HS-27A (cell line): ENCODE results near the gene GTF2IRD1.
"Not testable (repeated sequence)": the region's sequence is repeated elsewhere in the genome, so short reads cannot be mapped to it uniquely, and the experiment has no call there.

Experiments used
- DNase-seq: peaks from one replicate; pipeline ENCODE4 v3.0.0-alpha.2; 2012; ENCODE audit warnings: low read depth, missing footprints

GTF2IRD1 gene

DNA sequence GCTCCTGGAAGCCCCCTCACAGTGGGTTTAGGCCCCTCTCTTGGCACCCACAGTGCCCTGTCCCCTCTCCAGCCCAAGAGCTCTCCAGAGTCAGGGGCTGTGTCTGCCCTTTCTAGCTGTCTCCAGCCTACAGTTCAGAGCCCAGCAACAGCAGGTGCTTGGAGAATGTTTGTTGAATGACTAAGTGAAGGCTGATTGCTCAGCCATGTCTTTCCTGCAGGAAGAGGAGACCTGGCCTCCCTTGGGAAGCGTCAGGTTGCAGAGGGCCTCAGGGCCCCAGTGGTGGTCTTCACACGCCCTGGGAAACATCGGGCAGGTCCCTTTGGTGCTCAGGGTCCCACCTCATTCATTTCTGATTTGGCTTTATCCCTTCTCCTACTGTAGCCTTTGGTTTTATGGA lies 62.5 kb downstream of the GTF2IRD1 start:
- DNase-seq = no peak

DNA sequence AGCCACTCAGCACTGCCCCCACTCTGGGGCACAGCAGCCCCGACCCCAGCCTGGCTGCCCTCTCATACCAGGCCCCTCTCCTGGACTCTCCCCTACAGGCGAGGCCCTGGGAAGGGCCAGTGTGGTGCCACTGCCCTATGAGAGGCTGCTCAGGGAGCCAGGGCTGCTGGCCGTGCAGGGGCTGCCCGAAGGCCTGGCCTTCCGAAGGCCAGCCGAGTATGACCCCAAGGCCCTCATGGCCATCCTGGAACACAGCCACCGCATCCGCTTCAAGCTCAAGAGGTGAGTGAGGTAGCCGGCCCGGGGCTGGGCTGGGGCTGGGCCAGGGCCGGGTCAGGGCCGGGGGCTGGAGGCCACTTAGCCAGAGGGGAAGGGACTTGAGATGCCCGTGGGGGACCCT lies 64.3 kb downstream of the GTF2IRD1 start:
- DNase-seq = no peak

DNA sequence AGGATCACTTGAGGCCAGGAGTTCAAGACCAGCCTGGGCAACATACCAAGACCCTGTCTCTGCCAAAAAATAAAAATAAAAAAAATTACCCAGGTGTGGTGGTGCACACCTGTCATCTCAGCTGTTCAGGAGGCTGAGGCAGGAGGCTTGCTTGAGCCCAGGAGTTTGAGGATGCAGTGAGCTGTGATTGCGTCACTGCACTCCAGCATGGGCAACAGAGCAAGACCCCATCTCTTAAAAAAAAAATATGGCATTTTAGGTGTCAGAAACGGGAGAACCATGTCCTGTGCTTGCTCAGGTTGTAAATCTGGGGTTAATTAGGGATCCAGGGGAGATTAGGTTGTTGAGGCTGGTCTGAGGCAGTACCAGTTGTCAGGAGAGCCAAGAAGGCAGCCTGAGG lies 64.9 kb downstream of the GTF2IRD1 start:
- no peak for DNase-seq

DNA sequence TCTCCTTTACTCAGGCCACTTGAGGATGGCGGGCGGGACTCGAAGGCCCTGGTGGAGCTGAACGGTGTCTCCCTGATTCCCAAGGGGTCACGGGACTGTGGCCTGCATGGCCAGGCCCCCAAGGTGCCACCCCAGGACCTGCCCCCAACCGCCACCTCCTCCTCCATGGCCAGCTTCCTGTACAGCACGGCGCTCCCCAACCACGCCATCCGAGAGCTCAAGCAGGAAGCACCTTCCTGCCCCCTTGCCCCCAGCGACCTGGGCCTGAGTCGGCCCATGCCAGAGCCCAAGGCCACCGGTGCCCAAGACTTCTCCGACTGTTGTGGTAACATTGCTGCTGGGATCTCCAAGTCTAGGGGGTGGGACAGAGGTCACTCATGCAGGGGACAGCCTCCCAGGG lies 65.7 kb downstream of the GTF2IRD1 start:
- no peak for DNase-seq

DNA sequence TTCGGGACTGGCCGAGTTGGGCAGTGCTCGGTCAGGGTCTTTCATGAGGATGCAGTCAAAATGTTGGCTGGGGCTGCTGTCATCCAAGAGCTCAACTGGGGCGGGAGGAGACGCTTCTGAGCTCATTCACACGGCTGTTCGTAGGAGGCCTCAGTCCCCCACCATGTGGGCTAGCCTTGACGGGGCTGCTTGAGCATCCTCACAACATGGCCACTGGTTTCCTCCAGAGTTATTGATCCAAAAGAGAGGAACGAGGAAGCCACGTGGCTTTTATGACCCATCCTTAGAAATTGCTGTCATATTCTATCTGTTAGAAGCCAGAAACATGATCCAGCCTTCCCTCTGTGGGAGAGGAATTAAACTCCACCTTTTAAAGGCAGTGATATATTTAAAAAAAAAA lies 68.1 kb downstream of the GTF2IRD1 start:
- DNase-seq = no peak

DNA sequence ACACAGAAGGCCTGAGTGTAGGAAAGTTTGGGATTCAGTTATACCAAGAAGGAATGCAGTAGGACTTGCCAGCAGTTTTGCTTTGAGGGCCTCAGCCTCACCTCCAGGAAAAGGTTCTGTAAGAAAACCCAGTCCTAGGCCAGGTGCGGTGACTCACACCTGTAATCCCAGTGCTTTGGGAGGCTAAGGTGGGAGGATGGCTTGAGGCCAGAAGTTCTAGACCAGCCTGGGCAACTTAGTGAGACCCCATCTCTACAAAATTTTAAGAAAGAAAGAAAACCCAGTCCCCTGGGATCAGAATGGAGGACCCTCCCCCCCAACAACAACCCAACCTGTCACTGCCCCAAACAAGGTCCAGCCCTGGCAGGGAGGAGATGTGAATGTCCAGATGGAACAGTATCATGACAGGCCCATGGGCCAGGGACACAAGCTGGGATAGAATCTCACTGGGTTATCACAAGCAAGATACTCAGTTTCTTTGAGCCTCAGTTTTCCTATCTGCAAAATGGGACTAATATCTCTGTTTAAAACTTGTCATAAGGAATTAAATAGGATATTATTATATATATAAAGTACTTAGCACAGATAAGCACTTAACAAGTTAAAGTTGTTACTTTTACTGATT lies 68.7 kb downstream of the GTF2IRD1 start:
- DNase-seq = no peak

DNA sequence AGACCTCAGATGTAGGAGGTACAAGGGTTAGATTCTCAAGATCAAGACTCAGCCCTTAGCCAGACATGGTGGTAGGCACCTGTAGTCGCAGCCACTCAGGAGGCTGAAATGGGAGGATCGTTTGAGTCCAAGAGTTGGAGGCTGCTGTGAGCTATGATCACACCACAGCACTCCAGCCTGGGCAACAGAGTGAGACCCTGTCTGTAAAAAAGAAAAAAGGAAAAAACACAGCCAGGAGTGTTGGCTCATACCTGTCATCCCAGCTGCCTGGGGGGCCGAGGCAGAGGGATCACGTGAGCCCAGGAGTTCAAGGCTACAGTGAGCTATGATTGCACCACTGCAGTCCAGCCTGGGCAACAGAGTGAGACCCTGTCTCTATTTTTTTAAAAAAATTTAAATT lies 69.3 kb downstream of the GTF2IRD1 start:
- no peak for DNase-seq

DNA sequence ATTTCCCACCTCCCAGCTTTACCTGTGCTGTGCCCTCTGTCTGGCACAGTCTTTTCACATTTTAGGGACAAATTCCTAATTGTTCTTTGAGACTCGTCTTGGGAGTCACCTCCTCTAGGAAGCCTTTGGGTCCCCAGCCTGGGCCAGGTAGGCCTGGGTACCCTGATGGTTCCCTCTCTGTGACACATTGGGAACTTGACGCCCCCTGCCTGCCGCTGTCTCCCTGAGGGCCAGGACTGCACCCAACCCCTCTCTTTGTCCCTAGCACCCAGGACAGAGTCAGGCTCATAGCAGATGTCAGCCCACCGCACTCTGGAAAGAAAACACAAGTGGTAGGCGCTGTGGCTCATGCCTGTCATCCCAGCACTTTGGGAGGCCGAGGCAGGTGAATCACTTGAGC lies 71.4 kb downstream of the GTF2IRD1 start:
- no peak for DNase-seq

DNA sequence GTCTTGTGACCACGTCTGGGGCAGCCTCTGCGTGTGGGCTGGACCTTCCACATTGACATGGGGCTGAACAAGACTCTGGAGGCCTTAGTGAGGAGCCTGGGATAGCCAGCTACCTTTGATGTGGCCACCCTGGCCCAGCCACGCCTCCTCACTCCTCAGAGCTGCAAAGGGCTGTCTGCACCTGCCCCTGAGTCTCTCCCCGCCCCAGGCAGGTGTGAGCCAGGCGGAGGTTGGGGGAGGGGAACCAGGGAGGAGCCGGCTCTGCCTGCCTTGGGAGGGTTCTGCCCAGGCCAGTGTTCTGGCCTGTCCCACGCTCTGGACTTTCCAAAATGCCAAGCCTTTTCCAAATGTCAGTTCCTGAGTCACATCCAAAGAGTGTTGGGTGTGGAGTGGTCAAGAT lies 72.2 kb downstream of the GTF2IRD1 start:
- no peak for DNase-seq

DNA sequence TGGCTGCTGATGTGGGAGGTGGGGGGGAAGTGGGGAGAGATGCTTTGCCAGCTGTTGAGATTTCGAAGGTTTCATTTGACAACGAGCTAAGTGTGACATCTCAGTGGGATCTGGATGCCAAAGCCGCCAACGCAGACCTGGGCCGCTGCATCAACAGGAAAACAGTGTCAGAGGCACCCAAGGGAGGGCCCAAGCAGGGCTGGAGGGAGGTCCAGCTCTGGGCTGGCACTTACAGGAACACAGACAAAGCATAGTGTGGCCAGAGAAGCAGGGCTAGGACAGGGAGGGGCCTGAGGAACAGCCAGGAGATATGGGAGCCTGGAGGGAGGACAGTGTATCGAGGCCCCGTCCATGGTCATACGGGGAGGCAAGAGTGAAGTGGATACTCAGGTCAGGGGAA lies 73.1 kb downstream of the GTF2IRD1 start:
- no peak for DNase-seq

DNA sequence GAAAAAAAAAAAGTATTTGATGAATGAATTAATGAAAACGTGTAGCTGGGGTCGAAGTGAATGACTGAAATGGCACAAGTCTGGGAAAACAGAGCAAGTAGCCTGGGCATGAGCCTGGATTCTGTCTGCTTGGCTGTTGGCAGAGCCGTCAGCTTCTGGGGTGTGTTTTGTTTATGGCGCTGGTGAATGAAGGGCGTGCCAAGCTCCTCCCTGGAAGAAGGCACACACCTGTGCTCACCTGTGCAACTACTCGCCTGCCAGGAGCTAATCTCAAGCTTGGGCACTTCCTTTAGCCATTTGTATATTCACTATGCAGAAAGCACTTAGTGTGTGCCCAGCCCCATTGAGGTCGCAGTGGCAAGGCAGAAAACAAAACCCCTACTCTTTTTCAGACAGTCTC lies 74.1 kb downstream of the GTF2IRD1 start:
- no peak for DNase-seq

DNA sequence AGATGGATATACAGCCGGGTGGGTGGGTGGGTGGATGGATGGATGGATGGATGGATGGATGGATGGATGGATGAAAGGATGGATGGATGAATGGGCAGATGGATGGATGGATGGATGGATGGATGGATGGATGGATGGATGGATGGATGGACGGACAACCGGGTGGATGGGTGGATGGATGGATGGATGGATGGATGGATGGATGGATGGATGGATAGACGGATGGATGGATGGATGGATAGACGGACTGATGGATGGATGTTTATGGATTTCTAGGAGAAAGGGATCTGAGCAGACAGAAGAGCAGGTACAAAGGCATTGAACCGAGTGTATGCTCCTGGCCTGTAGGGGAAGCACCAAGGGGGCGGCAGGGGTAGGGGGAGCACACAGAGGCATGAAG lies 75.1 kb downstream of the GTF2IRD1 start:
- DNase-seq = not testable (repeated sequence)

DNA sequence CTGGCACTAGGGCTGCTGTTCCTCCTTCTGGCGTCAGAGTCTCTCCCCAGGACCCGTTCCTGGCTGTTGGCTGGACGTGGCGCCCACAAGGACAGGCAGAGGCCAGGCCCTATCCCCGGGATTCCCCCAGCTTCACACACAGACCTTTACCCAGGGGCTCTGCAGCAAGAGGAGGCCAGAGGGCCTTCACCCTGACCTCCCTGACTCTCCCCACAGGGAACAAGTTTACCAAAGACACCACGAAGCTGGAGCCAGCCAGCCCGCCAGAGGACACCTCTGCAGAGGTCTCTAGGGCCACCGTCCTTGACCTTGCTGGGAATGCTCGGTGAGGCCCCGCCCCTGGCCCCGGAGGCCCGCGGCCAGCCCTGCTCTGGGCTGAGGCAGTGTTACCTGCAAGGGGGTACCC lies 82.2 kb downstream of the GTF2IRD1 start:
- DNase-seq = no peak

DNA sequence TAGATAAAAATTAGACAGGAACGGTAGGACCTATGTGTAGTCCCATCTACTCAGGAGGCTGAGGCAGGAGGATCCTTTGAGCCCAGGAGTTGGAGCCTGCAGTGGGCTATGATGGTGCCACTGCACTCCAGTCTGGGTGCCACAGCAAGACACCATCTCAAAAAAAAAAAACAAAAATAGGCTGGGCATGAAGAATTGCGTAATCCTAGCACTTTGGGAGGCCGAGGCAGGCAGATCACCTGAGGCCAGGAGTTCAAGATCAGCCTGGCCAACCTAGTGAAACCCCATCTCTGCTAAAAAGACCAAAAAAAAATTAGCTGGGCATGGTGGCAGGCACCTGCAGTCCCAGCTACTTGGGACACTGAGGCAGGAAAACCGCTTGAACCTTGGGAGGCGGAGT lies 88.2 kb downstream of the GTF2IRD1 start:
- not testable (repeated sequence) for DNase-seq

DNA sequence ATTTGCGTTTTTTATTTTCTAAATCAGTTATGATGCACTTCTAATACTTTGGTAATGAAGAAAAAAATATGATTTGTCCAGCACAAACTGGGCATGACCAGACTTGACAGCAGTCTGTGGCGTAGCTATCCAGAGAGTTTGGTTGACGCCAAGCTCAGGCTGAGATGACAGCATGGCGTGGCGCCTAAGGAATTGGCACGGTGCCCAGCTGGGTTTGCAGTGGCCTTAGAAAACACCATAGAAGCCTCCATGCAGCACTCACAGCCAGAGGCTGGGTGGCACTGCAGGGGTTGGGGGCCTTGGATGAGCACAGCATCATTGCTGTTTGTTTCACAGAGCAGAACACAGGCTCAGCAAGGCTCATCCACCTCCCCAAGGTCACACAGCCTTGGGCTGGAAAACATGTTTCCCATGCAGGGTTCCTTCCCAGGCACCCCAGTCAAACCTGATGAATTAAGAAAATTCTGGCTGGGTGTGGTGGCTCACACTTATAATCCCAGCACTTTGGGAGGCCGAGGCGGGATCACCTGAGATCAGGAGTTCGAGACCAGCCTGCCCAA lies 88.9 kb downstream of the GTF2IRD1 start:
- no peak for DNase-seq

DNA sequence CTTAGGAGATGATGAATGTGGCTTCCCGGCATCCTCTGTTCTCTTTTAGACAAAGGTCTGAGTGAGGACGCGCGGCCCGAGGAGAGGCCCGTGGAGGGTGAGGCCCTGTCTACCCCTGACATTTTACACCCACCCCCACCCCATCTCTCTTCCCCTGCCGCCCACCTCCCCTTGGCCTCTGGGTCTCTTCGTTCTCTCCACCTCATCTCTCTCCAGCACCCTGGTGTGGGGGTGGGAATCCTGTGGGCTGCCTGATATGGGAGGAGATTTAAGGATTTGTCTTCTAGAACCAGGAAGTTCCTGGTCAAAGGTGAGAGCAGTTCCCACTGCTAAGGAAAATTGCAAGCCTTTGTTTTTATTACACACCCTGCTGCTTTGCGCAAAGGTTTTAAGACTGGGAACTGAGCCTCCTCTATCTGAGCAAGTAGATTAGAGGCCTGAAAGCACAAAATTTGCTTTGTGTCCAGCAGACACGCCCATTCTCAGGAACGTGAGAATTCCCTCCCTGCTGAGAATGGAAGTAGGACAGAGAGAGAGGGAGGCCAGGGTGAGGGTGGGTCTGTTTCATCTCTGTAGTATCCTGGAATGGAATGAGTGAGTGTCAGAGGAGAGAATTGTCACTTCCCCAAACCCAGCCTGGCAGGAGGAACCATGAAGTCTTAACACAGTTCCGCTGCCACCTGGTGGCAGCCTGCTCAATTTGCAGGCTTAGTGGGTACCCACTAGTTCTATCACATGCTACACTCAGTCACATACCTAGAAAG lies 91.2 kb downstream of the GTF2IRD1 start:
- peak; percentile 31 for DNase-seq

DNA sequence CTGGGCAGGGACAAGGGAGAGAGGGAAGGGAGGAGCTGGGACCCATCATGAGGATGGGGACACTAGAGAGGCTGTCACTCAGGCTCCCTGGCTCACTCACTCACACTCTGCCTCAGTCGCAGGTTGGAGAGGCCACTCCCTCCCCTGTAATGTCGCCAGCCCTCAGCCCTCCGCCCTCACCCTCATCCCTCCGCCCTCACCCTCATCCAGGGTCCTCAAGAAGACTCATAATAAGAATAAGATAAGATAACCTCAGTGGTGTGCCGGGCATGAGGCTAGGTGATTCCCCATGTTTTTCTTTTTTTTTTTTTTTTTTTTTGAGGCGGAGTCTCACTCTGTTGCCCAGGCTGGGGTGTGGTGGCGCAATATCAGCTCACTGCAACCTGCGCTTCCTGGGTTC lies 92.2 kb downstream of the GTF2IRD1 start:
- DNase-seq = no peak

DNA sequence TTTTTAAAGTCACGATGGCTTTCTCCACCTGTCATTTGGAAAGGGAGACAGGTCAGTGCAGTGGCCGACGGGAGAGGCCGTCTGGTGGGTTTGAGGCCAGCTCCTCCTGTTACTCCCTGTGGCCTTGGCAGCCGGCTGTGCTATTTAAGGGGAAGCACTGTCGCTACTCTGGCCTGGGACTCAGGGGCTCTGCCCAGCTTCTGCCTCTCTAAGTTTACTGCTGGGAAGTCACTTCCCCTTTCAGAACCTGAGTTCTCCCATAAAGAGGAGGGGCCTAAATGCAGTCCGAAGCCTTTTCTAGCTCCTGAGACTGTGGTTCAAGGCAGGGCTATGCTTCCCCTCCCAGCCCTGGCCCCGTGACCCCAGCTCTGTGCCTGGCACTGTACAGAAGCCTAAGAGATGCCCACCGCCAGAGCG lies 99.9 kb downstream of the GTF2IRD1 start:
- not testable (repeated sequence) for DNase-seq

DNA sequence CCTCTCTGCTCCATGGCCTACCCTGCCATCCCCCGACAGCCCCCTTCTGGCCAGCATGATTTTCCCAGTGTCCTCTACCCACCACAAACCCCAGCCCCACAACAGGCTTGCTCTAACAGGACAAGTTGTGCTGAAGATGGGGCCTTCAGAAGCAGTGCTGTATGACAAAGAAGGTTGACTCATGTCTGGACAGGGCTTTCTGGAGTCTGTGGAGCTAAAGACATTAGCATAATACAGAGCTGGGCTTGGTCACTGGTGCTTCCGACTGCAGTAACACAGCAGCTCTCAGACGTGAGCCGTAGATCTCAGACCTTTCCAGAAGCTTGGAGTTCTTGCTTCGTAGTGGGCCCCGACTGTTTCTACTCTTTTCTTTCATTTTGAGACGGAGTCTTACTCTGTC lies 100.5 kb downstream of the GTF2IRD1 start:
- DNase-seq = no peak

DNA sequence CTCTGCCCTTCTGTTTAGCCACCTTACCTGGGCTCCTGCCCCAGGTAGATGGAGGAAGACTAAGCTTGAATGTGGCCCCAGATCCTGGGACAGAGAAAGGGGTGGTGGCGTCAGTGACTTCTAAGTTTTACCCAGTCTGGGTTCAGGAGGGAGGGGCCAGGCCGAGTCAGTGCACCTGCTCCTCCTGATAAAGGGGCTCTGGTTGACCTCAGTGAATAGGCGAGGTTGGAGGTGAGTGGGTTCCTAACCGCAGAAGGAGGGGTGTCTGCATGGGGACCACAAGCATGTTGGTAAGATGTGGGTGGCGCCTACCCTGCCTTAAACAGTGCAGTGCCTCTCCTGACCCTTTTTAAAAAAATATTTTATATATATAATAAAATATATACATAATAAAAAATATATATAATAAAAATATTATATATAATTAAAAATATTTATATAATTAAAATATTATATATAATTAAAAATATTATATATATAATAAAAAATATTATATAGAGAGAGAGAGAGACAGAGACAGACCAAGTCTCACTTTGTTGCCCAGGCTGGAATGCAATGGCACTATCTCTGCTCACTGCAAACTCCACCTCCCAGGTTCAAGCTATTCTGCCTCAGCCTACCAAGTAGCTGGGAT lies 106.5 kb downstream of the GTF2IRD1 start:
- no peak for DNase-seq

DNA sequence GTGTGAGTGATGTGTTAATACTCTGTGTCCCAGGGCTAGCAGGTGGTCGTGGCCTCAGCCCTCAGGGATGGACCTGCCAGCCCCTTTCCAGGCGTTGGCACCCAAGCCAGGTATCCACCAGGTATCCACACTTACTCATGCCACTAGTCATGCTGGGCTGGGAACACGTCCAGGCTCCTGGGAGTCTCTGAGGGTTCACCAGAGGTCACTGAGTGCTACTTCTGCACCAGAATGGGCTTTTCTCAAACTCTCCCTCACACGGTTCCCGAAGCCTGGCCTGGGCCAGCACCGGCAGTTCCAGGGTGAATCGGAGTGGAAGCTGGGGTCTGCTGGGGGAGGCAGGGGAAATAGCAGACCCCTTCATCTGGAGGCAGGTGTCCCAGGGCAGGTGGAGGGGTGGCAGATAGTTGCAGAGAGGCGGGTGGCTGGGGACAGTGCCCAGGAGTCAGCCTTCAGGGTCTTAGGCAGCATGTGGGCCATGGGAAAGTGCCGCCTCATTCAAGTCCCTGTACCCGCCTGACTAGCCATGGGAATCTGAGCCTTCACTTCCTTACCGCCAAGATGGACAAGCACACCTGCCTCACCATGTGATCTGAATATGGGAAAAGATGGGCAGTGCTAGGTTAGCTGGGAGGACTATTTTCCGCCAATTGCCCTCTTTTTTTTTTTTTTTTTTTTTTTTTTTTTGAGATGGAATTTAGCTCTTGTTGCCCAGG lies 108.3 kb downstream of the GTF2IRD1 start:
- DNase-seq = no peak

DNA sequence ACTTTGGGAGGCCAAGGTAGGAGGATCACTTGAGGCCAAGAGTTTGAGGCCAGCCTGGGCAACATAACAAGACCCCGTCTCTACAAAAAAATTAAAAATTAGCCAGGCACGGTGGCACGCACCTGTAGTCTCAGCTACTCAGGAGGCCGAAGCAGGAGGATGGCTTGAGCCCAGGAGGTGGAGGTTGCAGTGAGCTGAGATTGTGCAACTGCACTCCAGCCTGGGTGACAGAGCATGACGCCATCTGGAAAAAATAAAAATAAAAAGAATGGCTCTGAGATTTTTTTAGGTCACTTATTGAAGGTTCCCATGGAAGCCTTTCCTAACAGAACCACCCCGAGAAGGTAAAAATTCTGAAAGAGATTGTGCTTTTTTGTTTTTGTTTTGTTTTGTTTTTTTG lies 109.9 kb downstream of the GTF2IRD1 start:
- not testable (repeated sequence) for DNase-seq

DNA sequence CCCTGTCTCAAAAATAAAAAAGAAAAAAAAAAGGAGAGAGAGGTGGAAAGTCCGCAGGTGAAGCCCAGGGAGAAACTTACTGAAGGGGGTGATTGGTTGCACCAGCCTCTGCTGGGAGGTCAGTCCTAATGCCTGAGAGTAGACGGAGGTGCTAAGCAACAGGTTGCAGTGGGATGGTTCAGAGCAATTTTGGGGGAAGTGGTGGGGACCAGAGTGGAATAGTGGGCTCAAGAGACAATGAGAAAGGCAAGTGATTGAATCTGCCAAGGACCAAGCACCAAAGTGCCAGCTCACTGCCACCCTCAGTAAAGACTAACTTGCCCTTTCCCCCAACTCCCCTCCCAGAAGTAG lies 113.6 kb downstream of the GTF2IRD1 start:
- no peak for DNase-seq
